Measurements from ENCODE around the gene KLHL10. TPM values are rescaled to one million over a fixed set of nuclear protein-coding genes. Genes with fewer than 3 reads are reported as not detected.

KLHL10 gene
- total and polyA plus RNA-seq, 2 of the 4 experiments (the other 2 are of a cell fraction) = 0.18 TPM; not detected in 1

- Histone ChIP-seq H3K4me2 (ENCODE audit: low read depth, low read length) (no peak overlapping the region), H2BK15ac (ENCODE audit: low read depth, low read length) (no peak overlapping the region), H2BK120ac (ENCODE audit: low read depth, low read length) (no peak overlapping the region), H3K4me1 (ENCODE audit: control insufficient read depth, insufficient read depth, low read length) (peaks cover 14% of the 10 kb centered on the region), H3K79me1 (ENCODE audit: low read depth in 1 of 2, low read length in 2 of 2) (no peaks in the 10 kb centered on the region; a peak in 1 of 4 replicates), H2BK20ac (ENCODE audit: low read depth, low read length) (no peak overlapping the region), H2BK5ac (ENCODE audit: low read depth, low read length, poor library complexity, severe bottlenecking) (no peak overlapping the region), H4K91ac (ENCODE audit: insufficient read depth, low read depth, low read length) (no peak overlapping the region), H3K4ac (ENCODE audit: low read depth, low read length) (no peak overlapping the region), H4K5ac (ENCODE audit: low read depth, low read length) (no peak overlapping the region), H2AFZ (replicated peaks; ENCODE audit: low read length, poor library complexity) (no peak overlapping the region), H4K8ac (ENCODE audit: low read depth in 2 of 2, low read length in 2 of 2) (no peak overlapping the region), H3K9me3 (ENCODE audit: control insufficient read depth, insufficient read depth, low read length) (no peaks in the 10 kb centered on the region), H2AK9ac (replicated peaks; ENCODE audit: low read depth, low read length, poor library complexity) (no peak overlapping the region), H3K56ac (ENCODE audit: extremely low read depth, insufficient read depth, low read length) (no peak overlapping the region), H3K9me1 (ENCODE audit: insufficient read depth, low read length) (no peaks in the 10 kb centered on the region), H3K27ac (ENCODE audit: insufficient read depth, low read length) (no peak overlapping the region), H3K23ac (ENCODE audit: low read depth, low read length) (no peak overlapping the region), H3K18ac (ENCODE audit: low read depth, low read length) (no peak overlapping the region), H3K27me3 (ENCODE audit: control insufficient read depth, insufficient read depth, low read length) (no peaks in the 10 kb centered on the region), H4K20me1 (ENCODE audit: insufficient read depth, low read length) (no peaks in the 10 kb centered on the region), H2AK5ac (ENCODE audit: low read depth, low read length) (no peak overlapping the region), H3K36me3 (ENCODE audit: control insufficient read depth, insufficient read depth, low read length) (peaks cover 5% of the 10 kb centered on the region; the same call in 1 of the 2 replicates), H3K14ac (replicated peaks; ENCODE audit: low read depth, low read length) (no peak overlapping the region), H3K4me3 (ENCODE audit: insufficient read depth, low read depth, low read length) (no peak overlapping the region), H3K9ac (ENCODE audit: low read depth, low read length) (no peak overlapping the region)
- WGBS, 2 experiments (ENCODE audit: extremely low coverage in 2 of 2, insufficient read length in 1 of 2) = 90% methylated on average over 5 of the region's 8 CpGs; no CpG with 5 or more reads in 1 of the 2 experiments
- in situ Hi-C loops (cut with MboI; ENCODE audit: low sequenced_read_pairs) = no loop called here
- dilution Hi-C loops (cut with HindIII; ENCODE audit: low sequenced_read_pairs, unreplicated experiment) = no loop called here
- intact Hi-C loops (cut with micrococcal nuclease) = no loop called here
- ATAC-seq (ENCODE audit: low read depth) (no peak), DNase-seq (no peak)
- BruUV-seq (replicated peaks) = no TSS peak
- TF ChIP-seq CHD1 (IDR thresholded peaks at IDR 0.05; ENCODE audit: low read depth, low read length) (no peak), CEBPB (IDR thresholded peaks at IDR 0.05; ENCODE audit: low read depth, low read length) (no peak), MAFK (IDR thresholded peaks at IDR 0.05; ENCODE audit: low read depth, low read length) (no peak), BHLHE40 (IDR thresholded peaks at IDR 0.05; ENCODE audit: low read depth, low read length) (no peak), ELK1 (IDR thresholded peaks at IDR 0.05; ENCODE audit: borderline replicate concordance, low read depth, low read length) (no peak), CTCF (conservative IDR thresholded peaks at IDR 0.05; ENCODE audit: low read depth, low read length) (no peak), MAZ (IDR thresholded peaks at IDR 0.05; ENCODE audit: borderline replicate concordance, low read depth, low read length) (no peak), NFE2L2 (IDR thresholded peaks at IDR 0.05; ENCODE audit: low read depth, low read length) (no peak), SMC3 (IDR thresholded peaks at IDR 0.05; ENCODE audit: low read depth, low read length) (no peak), POLR2A (IDR thresholded peaks at IDR 0.05; ENCODE audit: low read depth, low read length) (no peak), FOS (IDR thresholded peaks at IDR 0.05; ENCODE audit: low read depth, low read length) (no peak), RAD21 (IDR thresholded peaks at IDR 0.05; ENCODE audit: low read length) (no peak), RCOR1 (IDR thresholded peaks at IDR 0.05; ENCODE audit: insufficient replicate concordance, low read length) (no peak), MXI1 (IDR thresholded peaks at IDR 0.05; ENCODE audit: borderline replicate concordance, low read depth, low read length) (no peak), RFX5 (IDR thresholded peaks at IDR 0.05; ENCODE audit: low read depth, low read length) (no peak), USF2 (IDR thresholded peaks at IDR 0.05; ENCODE audit: low read depth, low read length) (no peak)
- ChIA-PET CTCF (no interaction called here), POLR2A (ENCODE audit: unreplicated experiment) (no interaction called here)
Observed at GRCh38 chr17:41799366-41799765, 38.3 kb upstream of the KLHL10 start.

Measured in IMR-90 (cell line).